GM13977 (cell line): ENCODE measurements around the gene RRP15.

Experiments
- DNase-seq: peaks from one replicate; pipeline ENCODE4 v3.0.0; 2012; ENCODE audit warnings: low spot score
- CTCF ChIP-seq: IDR thresholded peaks from 2 replicates; pipeline ENCODE4 v1.5.1; 2012; ENCODE audit warnings: mild to moderate bottlenecking, control low read depth; ENCODE audit not compliant: insufficient read depth; ENCODE audit errors: extremely low read depth, missing control alignments
- in situ Hi-C: fragments of 300-500 bp; cut with MboI; formaldehyde crosslinking; loops from one replicate; pipeline ENCODE4 v1.12.0; 2022; ENCODE audit warnings: low sequenced_read_pairs, low pct_unique_long_range_greater_than_20kb, mixed read lengths, inconsistent platforms; ENCODE audit not compliant: unreplicated experiment

The RRP15 gene

GRCh38 chr1:218368686-218369085 is 83.6 kb downstream of the RRP15 start:
- no peak for TF ChIP-seq CTCF
- no peak for DNase-seq
- in situ Hi-C loops, result no loop called here

- no peak for TF ChIP-seq CTCF
- DNase-seq, result no peak
- in situ Hi-C loops, result no loop called here
Measured at GRCh38 chr1:218369688-218370511, 84.8 kb downstream of the RRP15 start.

- TF ChIP-seq CTCF, result no peak
- DNase-seq, result no peak
- in situ Hi-C loops, result no loop called here
Measured at GRCh38 chr1:218371927-218372672, 87.0 kb downstream of the RRP15 start.

- in situ Hi-C loops, result no loop called here
- no peak for DNase-seq
- no peak for TF ChIP-seq CTCF
Measured at GRCh38 chr1:218374401-218375353, 89.6 kb downstream of the RRP15 start.

- in situ Hi-C loops, result no loop called here
- no peak for DNase-seq
- TF ChIP-seq CTCF, result no peak
Measured at GRCh38 chr1:218376722-218377121, 91.6 kb downstream of the RRP15 start.

GRCh38 chr1:218377143-218377660 is 92.1 kb downstream of the RRP15 start:
- no peak for TF ChIP-seq CTCF
- DNase-seq, result peak; percentile 20
- in situ Hi-C loops, result no loop called here
